Measurements from ENCODE around the gene ACR.

ACR gene

GRCh38 chr22:50702821-50703725 is 34.9 kb upstream of the ACR start:
- no peak for DNase-seq (ENCODE audit: low read depth)

GRCh38 chr22:50703726-50704509 is 34.1 kb upstream of the ACR start:
- DNase-seq (ENCODE audit: low read depth) = no peak

GRCh38 chr22:50704510-50705218 is 33.3 kb upstream of the ACR start:
- DNase-seq (ENCODE audit: low read depth) = no peak

- peak; percentile 49 for DNase-seq (ENCODE audit: low read depth)
These were observed 32.7 kb upstream of the ACR start for GRCh38 chr22:50705219-50705691.

GRCh38 chr22:50705851-50706351 is 32.1 kb upstream of the ACR start:
- no peak for DNase-seq (ENCODE audit: low read depth)

- no peak for DNase-seq (ENCODE audit: low read depth)
These were observed 31.4 kb upstream of the ACR start for GRCh38 chr22:50706481-50707125.

- DNase-seq (ENCODE audit: low read depth) = no peak
These were observed 29.5 kb upstream of the ACR start for GRCh38 chr22:50708474-50708873.

- no peak for DNase-seq (ENCODE audit: low read depth)
These were observed 29.0 kb upstream of the ACR start for GRCh38 chr22:50708996-50709395.

GRCh38 chr22:50710221-50710620 is 27.8 kb upstream of the ACR start:
- DNase-seq (ENCODE audit: low read depth) = no peak

- no peak for DNase-seq (ENCODE audit: low read depth)
These were observed 27.1 kb upstream of the ACR start for GRCh38 chr22:50710886-50711285.

GRCh38 chr22:50711446-50712340 is 26.3 kb upstream of the ACR start:
- DNase-seq (ENCODE audit: low read depth) = no peak

GRCh38 chr22:50712341-50713007 is 25.5 kb upstream of the ACR start:
- no peak for DNase-seq (ENCODE audit: low read depth)

- DNase-seq (ENCODE audit: low read depth) = no peak
These were observed 25.0 kb upstream of the ACR start for GRCh38 chr22:50713008-50713385.

- no peak for DNase-seq (ENCODE audit: low read depth)
These were observed 24.4 kb upstream of the ACR start for GRCh38 chr22:50713571-50714056.

GRCh38 chr22:50714150-50714549 is 23.9 kb upstream of the ACR start:
- no peak for DNase-seq (ENCODE audit: low read depth)

GRCh38 chr22:50714631-50715179 is 23.3 kb upstream of the ACR start:
- no peak for DNase-seq (ENCODE audit: low read depth)

- DNase-seq (ENCODE audit: low read depth) = no peak
These were observed 22.8 kb upstream of the ACR start for GRCh38 chr22:50715250-50715649.

GRCh38 chr22:50715776-50716175 is 22.2 kb upstream of the ACR start:
- DNase-seq (ENCODE audit: low read depth) = no peak

- no peak for DNase-seq (ENCODE audit: low read depth)
These were observed 21.5 kb upstream of the ACR start for GRCh38 chr22:50716290-50717024.
